ENCODE measurements around the gene ARL15.
"Not testable (repeated sequence)": the region's sequence is repeated elsewhere in the genome, so short reads cannot be mapped to it uniquely, and the experiment has no call there.

Gene ARL15

DNA sequence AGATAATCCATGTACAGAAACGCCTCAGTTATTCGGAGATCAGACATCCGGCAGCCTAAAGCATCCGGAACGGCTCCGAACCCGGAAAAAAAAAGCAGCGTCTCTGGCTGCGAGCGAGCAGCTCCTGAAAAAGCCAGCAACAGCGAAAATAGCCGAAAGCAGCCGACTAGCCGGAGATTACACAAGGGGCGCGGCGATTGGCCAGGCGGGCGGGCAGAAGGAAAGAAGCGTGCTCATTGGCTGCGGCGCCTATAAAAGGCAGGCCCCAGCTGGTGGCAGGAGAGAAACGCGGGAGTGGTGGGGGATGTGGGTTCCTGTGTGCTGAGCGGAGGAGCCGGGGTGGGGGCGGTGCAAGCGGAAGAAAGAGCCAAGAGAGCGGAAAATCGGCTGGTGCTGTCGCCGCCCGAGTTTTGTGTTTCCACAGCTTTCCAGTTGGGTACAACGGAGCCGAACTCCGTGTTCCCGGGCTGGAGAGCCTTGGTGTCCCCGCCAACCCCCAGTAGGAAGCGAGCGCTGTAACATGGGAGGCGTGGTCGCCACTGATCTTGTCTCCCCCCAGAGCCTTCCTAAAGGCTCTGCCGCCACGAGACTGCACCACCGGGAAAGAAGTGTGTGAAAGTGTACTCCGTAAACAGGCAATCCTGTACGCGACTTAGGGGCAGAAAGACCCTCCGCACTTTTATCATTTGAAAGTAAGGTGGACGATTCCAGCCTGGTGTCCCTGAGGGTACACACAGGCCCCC lies at the start of gene ARL15:
Gene ARL15 (minus strand): TSS at position 141 of the 743 bp plus-strand sequence.
- peak within 1 kb of the TSS; percentile 83 to 97 for H3K4me3 ChIP-seq (ENCODE audit: low read depth in 1 of 2, low read length in 2 of 2)
- peak within 1 kb of the TSS; percentile 92 for H3K27ac ChIP-seq (ENCODE audit: low read depth, low read length)
- H3K4me1 ChIP-seq (ENCODE audit: insufficient read depth, low read length) = peaks cover 7% of the 10 kb centered on the region
- no peaks in the 10 kb centered on the region for H3K9me3 ChIP-seq (ENCODE audit: low read length)
- H3K36me3 ChIP-seq (ENCODE audit: insufficient read depth, low read length) = no peaks in the 10 kb centered on the region
- no peaks in the 10 kb centered on the region for H3K27me3 ChIP-seq (ENCODE audit: control insufficient read depth in 1 of 2, insufficient read depth in 2 of 2, low read length in 2 of 2)
- H3K9ac ChIP-seq (ENCODE audit: low read length) = peak within 1 kb of the TSS; percentile 75

DNA sequence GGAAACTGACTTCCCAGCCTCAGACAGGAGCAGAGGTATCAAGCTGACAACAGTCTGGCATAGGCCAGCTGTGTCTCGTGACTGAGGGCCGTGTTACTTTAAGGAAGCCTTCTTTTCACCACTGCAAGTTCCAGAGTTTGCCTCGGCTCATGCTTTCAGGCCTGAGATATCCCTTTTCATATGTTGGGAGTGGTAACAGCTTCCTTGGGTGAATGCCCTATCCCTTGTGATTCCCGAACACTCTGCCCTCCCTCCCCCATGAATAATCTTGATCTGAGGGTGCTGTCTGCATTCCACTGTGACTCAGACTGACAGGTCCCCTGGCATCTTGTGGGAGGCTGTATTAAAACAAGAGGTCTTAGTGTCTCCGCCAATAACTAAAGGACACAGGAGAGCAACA lies 49.7 kb upstream of the ARL15 start:
- H3K27ac ChIP-seq (ENCODE audit: low read depth, low read length) = no peak overlapping the region
- H3K4me3 ChIP-seq (ENCODE audit: low read depth in 1 of 2, low read length in 2 of 2) = no peak overlapping the region

DNA sequence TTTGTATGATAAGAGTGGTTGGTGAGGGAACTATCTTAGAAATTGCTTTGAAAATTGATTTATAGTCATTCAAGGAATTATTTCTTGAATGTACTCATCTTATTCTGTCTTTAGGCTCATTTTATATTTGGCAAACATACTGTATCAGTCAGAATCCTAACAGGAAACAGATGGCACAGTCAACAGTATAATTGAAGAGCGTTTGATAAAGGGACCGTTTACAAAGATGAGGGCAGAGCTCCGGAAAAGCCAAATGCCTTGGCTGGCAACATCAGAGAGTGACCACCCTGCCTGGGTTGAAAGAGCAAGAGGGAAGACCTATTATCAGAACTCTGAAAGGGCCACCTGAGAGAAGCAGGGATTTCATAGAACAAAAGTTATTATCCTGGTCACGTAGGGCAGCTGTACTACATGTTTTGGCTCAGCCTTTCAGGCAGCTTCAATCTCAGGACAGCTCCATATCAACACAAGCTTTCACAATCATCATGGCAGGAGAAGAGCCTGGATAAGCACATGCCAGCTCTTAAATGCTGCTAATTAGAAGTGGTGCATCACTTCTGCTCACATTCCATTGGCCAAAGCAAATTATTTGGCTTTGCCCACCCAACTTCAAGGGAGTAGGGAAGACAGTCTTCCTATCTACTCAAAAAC lies 47.2 kb upstream of the ARL15 start:
- H3K9me3 ChIP-seq (ENCODE audit: low read length) = no peaks in the 10 kb centered on the region
- H3K27ac ChIP-seq (ENCODE audit: low read depth, low read length) = no peak overlapping the region
- H3K9ac ChIP-seq (ENCODE audit: low read length) = no peak overlapping the region

More for the DNA sequence above, 49.7 kb upstream of the ARL15 start:
- no peaks in the 10 kb centered on the region for H3K9me3 ChIP-seq (ENCODE audit: low read length)
- no peak overlapping the region for H3K9ac ChIP-seq (ENCODE audit: low read length)
- H3K36me3 ChIP-seq (ENCODE audit: insufficient read depth, low read length) = no peaks in the 10 kb centered on the region
- no peaks in the 10 kb centered on the region for H3K27me3 ChIP-seq (ENCODE audit: control insufficient read depth in 1 of 2, insufficient read depth in 2 of 2, low read length in 2 of 2)
- peaks cover 7% of the 10 kb centered on the region for H3K4me1 ChIP-seq (ENCODE audit: insufficient read depth, low read length)

DNA sequence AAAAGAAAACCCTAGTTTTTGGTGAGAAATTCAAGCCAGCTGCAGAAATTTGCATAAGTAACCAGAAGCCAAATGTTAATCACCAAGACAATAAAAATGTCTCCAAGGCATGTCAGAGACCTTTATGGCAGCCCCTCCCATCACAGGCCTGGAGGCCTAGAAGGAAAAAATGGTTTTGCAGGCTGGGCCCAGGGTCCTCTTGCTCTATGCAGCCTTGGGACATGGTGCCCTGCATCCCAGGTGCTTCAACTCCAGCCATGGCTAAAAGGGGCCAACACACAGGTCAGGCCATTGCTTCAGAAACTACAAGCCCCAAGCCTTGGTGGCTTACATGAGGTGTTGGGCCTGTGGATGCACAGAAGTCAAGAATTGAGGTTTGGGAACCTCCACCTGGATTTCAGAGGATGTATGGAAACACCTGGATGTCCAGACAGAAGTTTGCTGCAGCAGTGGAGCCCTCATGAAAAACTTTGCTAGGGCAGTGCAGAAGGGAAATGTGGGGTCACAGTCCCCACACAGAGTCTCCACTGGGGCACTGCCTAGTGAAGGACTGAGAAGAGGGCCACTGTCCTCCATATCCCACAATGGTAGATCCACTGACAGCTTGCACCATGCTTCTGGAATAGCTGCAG lies 43.7 kb upstream of the ARL15 start:
- H3K27ac ChIP-seq (ENCODE audit: low read depth, low read length); H3K9ac ChIP-seq (ENCODE audit: low read length); H3K27me3 ChIP-seq (ENCODE audit: control insufficient read depth in 1 of 2, insufficient read depth in 2 of 2, low read length in 2 of 2); H3K36me3 ChIP-seq (ENCODE audit: insufficient read depth, low read length); H3K4me1 ChIP-seq (ENCODE audit: insufficient read depth, low read length); H3K9me3 ChIP-seq (ENCODE audit: low read length); H3K4me3 ChIP-seq (ENCODE audit: low read depth in 1 of 2, low read length in 2 of 2): not testable (repeated sequence)

More for the DNA sequence above, 47.2 kb upstream of the ARL15 start:
- H3K4me3 ChIP-seq (ENCODE audit: low read depth in 1 of 2, low read length in 2 of 2) = no peak overlapping the region
- no peaks in the 10 kb centered on the region for H3K27me3 ChIP-seq (ENCODE audit: control insufficient read depth in 1 of 2, insufficient read depth in 2 of 2, low read length in 2 of 2)
- peaks cover 7% of the 10 kb centered on the region for H3K4me1 ChIP-seq (ENCODE audit: insufficient read depth, low read length)
- no peaks in the 10 kb centered on the region for H3K36me3 ChIP-seq (ENCODE audit: insufficient read depth, low read length)

DNA sequence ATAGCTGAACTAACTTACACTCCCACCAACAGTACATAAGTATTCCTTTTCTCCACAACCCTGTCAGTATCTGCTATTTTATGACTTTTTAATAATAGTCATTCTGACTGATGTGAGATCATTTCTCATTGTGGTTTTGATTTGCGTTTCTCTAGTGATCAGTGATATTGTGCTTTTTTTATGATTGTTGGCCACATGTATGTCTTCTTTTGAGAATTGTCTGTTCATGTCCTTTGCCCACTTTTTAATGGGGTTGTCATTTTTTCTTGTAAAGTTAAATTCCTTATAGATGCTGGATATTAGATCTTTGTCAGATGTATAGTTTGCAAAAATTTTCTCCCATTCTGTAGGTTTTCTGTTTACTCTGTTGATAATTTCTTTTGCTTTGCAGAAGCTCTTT lies 42.2 kb upstream of the ARL15 start:
- not testable (repeated sequence) for H3K4me1 ChIP-seq (ENCODE audit: insufficient read depth, low read length); H3K4me3 ChIP-seq (ENCODE audit: low read depth in 1 of 2, low read length in 2 of 2); H3K27me3 ChIP-seq (ENCODE audit: control insufficient read depth in 1 of 2, insufficient read depth in 2 of 2, low read length in 2 of 2); H3K9ac ChIP-seq (ENCODE audit: low read length); H3K27ac ChIP-seq (ENCODE audit: low read depth, low read length); H3K9me3 ChIP-seq (ENCODE audit: low read length); H3K36me3 ChIP-seq (ENCODE audit: insufficient read depth, low read length)

DNA sequence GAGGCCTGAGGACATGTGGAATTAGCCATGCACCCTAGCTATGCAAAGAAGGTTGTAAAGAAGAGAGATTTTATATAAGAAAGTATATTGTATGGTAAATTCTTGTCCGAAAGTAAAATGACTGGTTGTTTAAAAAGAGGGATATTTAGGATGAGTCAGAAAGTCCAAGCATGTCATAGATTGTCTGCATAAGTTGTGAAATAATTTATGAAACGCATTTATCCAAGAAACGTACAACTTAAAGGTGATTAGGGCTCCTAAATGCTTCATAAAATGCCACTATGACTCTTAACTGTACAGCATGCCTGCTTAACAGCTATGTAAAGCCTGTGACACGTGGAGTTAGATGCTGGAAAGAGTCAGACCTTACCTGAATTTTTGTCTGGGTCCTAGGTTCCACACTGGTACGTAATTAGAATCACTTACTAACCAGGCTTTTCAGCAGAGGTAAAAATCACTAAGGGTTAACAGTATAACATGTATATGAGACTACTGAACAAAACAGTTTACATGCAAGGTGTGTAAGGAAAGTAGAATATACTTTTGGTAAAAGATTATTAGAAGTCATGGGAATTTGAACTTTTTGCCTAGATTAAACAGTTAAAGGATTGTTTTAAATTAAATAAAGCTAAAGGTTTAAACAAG lies 37.0 kb upstream of the ARL15 start:
- H3K9me3 ChIP-seq (ENCODE audit: low read length) = no peaks in the 10 kb centered on the region
- H3K4me1 ChIP-seq (ENCODE audit: insufficient read depth, low read length) = peaks cover 3% of the 10 kb centered on the region
- H3K9ac ChIP-seq (ENCODE audit: low read length) = no peak overlapping the region
- H3K36me3 ChIP-seq (ENCODE audit: insufficient read depth, low read length) = no peaks in the 10 kb centered on the region
- H3K4me3 ChIP-seq (ENCODE audit: low read depth in 1 of 2, low read length in 2 of 2) = no peak overlapping the region
- H3K27ac ChIP-seq (ENCODE audit: low read depth, low read length) = no peak overlapping the region
- H3K27me3 ChIP-seq (ENCODE audit: control insufficient read depth in 1 of 2, insufficient read depth in 2 of 2, low read length in 2 of 2) = no peaks in the 10 kb centered on the region

DNA sequence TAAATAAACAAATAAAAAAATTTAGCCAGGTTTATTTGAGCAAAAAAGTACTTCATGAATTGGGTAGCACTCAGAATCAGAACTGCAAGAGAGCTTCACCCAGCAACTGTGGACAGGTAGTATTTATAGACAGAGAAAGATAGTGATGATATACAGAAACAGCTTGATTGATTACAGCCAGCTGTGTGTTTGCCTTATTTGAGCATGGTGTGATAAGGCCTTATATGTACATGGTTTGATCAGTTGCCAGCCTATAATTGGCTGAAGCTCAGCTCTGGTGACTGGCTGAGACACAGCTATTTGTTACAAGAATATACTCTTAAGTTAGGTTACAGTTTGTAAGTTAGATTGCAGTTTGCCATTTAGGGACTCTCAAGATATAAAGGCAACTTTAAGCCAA lies 34.3 kb upstream of the ARL15 start:
- Histone ChIP-seq H3K9ac (ENCODE audit: low read length) (no peak overlapping the region), H3K9me3 (ENCODE audit: low read length) (no peaks in the 10 kb centered on the region), H3K36me3 (ENCODE audit: insufficient read depth, low read length) (no peaks in the 10 kb centered on the region), H3K4me3 (ENCODE audit: low read depth in 1 of 2, low read length in 2 of 2) (no peak overlapping the region), H3K27ac (ENCODE audit: low read depth, low read length) (no peak overlapping the region), H3K27me3 (ENCODE audit: control insufficient read depth in 1 of 2, insufficient read depth in 2 of 2, low read length in 2 of 2) (no peaks in the 10 kb centered on the region), H3K4me1 (ENCODE audit: insufficient read depth, low read length) (peaks cover 3% of the 10 kb centered on the region)

DNA sequence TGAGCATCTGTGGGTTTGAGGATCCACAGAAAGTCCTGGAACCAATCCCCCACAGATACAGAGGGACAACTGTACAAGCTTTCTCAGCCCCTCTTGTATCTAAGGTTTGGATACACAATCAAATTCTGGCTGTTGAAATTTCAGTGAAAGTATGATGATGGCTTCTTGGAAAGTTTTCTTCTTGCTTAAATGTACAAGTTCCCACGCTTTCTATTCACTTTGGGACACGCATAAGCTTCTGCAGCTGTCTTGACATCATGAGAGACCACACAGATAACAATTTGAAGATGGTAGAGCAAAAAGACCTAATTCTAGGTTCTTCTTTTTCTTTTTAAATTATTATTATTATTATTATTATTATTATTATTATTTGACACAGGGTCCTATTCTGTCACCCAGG lies 31.6 kb upstream of the ARL15 start:
- H3K36me3 ChIP-seq (ENCODE audit: insufficient read depth, low read length) = no peaks in the 10 kb centered on the region
- no peaks in the 10 kb centered on the region for H3K27me3 ChIP-seq (ENCODE audit: control insufficient read depth in 1 of 2, insufficient read depth in 2 of 2, low read length in 2 of 2)
- peaks cover 3% of the 10 kb centered on the region for H3K4me1 ChIP-seq (ENCODE audit: insufficient read depth, low read length)
- no peaks in the 10 kb centered on the region for H3K9me3 ChIP-seq (ENCODE audit: low read length)
- no peak overlapping the region for H3K9ac ChIP-seq (ENCODE audit: low read length)
- H3K27ac ChIP-seq (ENCODE audit: low read depth, low read length) = no peak overlapping the region
- no peak overlapping the region for H3K4me3 ChIP-seq (ENCODE audit: low read depth in 1 of 2, low read length in 2 of 2)

DNA sequence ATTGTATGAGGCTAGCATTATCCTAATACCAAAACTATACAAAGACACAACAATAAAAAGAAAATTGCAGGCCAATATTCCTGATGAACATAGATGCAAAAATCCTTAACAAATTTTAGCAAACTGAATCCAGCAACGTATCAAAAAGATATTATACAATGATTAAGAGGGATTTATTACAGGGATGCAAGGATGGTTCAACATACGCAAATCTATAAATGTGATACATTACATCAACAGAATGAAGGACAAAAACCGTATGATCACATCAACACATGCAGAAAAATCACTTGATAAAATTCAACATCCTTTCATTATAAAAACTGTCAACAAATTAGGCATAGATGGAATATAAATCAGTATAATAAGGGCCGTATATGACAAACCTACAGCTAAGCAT lies 27.1 kb upstream of the ARL15 start:
- Histone ChIP-seq H3K27me3 (ENCODE audit: control insufficient read depth in 1 of 2, insufficient read depth in 2 of 2, low read length in 2 of 2) (no peaks in the 10 kb centered on the region), H3K36me3 (ENCODE audit: insufficient read depth, low read length) (no peaks in the 10 kb centered on the region), H3K4me1 (ENCODE audit: insufficient read depth, low read length) (no peaks in the 10 kb centered on the region), H3K9me3 (ENCODE audit: low read length) (no peaks in the 10 kb centered on the region), H3K9ac (ENCODE audit: low read length) (no peak overlapping the region), H3K4me3 (ENCODE audit: low read depth in 1 of 2, low read length in 2 of 2) (no peak overlapping the region), H3K27ac (ENCODE audit: low read depth, low read length) (no peak overlapping the region)

DNA sequence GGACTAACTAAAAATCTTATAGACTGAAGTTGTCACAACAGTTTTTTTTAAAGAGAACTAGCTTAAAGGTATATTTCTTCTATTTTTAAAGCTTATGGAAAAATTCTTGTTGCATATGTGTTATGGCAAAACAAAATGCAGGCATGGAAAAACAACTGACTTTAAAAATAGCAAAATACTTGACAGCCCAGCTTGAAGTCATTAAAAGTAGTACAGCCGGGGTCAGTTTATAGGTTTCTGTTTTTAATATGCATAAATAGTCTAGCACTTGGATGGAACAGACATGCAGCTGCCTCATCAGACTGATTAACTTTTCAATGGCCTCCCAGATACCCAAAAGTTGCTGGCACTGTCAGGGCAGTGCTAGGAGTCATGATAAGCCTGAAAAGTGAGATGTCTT lies 22.3 kb upstream of the ARL15 start:
- H3K9ac ChIP-seq (ENCODE audit: low read length) = no peak overlapping the region
- no peak overlapping the region for H3K4me3 ChIP-seq (ENCODE audit: low read depth in 1 of 2, low read length in 2 of 2)
- no peaks in the 10 kb centered on the region for H3K36me3 ChIP-seq (ENCODE audit: insufficient read depth, low read length)
- H3K27me3 ChIP-seq (ENCODE audit: control insufficient read depth in 1 of 2, insufficient read depth in 2 of 2, low read length in 2 of 2) = no peaks in the 10 kb centered on the region
- H3K27ac ChIP-seq (ENCODE audit: low read depth, low read length) = no peak overlapping the region
- no peaks in the 10 kb centered on the region for H3K9me3 ChIP-seq (ENCODE audit: low read length)
- H3K4me1 ChIP-seq (ENCODE audit: insufficient read depth, low read length) = no peaks in the 10 kb centered on the region
